GM12873 (cell line): ENCODE measurements around the gene GAGE12E.
"Not testable (repeated sequence)": the region's sequence is repeated elsewhere in the genome, so short reads cannot be mapped to it uniquely, and the experiment has no call there.

Experiments
- CTCF ChIP-seq: IDR thresholded peaks from 2 replicates; pipeline ENCODE4 v1.5.1; 2012; ENCODE audit warnings: low read depth, mild to moderate bottlenecking, moderate library complexity, low read length, control low read depth; ENCODE audit not compliant: insufficient read depth; ENCODE audit errors: missing control alignments

The GAGE12E gene

GRCh38 chrX:49598720-49599119 is 47.6 kb downstream of the GAGE12E start, which contains the start of gene GAGE1:
Gene GAGE1, plus strand, starts transcription at chrX:49599020. Its CDS starts 1,155 bp downstream, at chrX:49600175.
- not testable (repeated sequence) for TF ChIP-seq CTCF
